Endodermal cell (in vitro differentiated cells): ENCODE measurements around the gene TTN. TPM values are rescaled to one million over a fixed set of nuclear protein-coding genes. Genes with fewer than 3 reads are reported as not detected.

Experiments used
- DNase-seq: peaks from one replicate; pipeline ENCODE4 v3.0.0-alpha.2; 2017
- H3K27ac ChIP-seq: 2 replicates; pipeline ENCODE4 v1.5.1; 2013; ENCODE audit warnings: mild to moderate bottlenecking, low read depth, low read length, moderate library complexity
- H3K27me3 ChIP-seq: 2 replicates; pipeline ENCODE4 v1.6.1; 2013; ENCODE audit warnings: mild to moderate bottlenecking, low read length, moderate library complexity; ENCODE audit not compliant: insufficient read depth, control insufficient read depth, poor library complexity, severe bottlenecking
- H3K36me3 ChIP-seq: 2 replicates; pipeline ENCODE4 v1.7.0; 2013; ENCODE audit warnings: mild to moderate bottlenecking, low read length, moderate library complexity; ENCODE audit not compliant: control insufficient read depth, insufficient read depth
- H3K4me1 ChIP-seq: one replicate; pipeline ENCODE4 v1.7.0; 2013; ENCODE audit warnings: low read length; ENCODE audit not compliant: control insufficient read depth, insufficient read depth
- H3K4me3 ChIP-seq: 2 replicates; pipeline ENCODE4 v1.5.1; 2013; ENCODE audit warnings: mild to moderate bottlenecking, low read length, moderate library complexity
- H3K9ac ChIP-seq: 2 replicates; pipeline ENCODE4 v1.6.1; 2013; ENCODE audit warnings: mild to moderate bottlenecking, low read length, moderate library complexity; ENCODE audit not compliant: poor library complexity, severe bottlenecking; ENCODE audit errors: extremely low read depth
- H3K9me3 ChIP-seq: 2 replicates; pipeline ENCODE4 v1.6.1; 2013; ENCODE audit warnings: mild to moderate bottlenecking, low read length, moderate library complexity; ENCODE audit not compliant: control insufficient read depth
- H3K27ac Mint-ChIP-seq: 2 replicates; pipeline ENCODE4 v1.8.0; 2020; ENCODE audit warnings: mixed read lengths
- H3K27me3 Mint-ChIP-seq: 2 replicates; pipeline ENCODE4 v1.8.0; 2021; ENCODE audit warnings: mild to moderate bottlenecking, mixed read lengths; ENCODE audit not compliant: insufficient read depth
- H3K36me3 Mint-ChIP-seq: 2 replicates; pipeline ENCODE4 v1.8.0; 2020; ENCODE audit warnings: low read depth, mixed read lengths
- H3K4me1 Mint-ChIP-seq: 2 replicates; pipeline ENCODE4 v1.8.0; 2020; ENCODE audit warnings: mixed read lengths
- H3K4me3 Mint-ChIP-seq: 2 replicates; pipeline ENCODE4 v1.8.0; 2020; ENCODE audit warnings: mild to moderate bottlenecking, moderate library complexity, mixed read lengths
- H3K9me3 Mint-ChIP-seq: 2 replicates; pipeline ENCODE4 v1.8.0; 2020; ENCODE audit warnings: mild to moderate bottlenecking, mixed read lengths
- CTCF ChIP-seq: fragments of 200-600 bp; sonication (generic); conservative IDR thresholded peaks from 2 replicates; pipeline ENCODE4 v1.5.0; 2021; ENCODE audit warnings: antibody characterized with exemption, mild to moderate bottlenecking
- WGBS, 2 experiments: methylation state at CpG; one replicate each; pipeline versions ENCODE4 v1.1.5 to v1.1.7; 2013; ENCODE audit warnings: missing lambda C conversion rate in 2 of 2, mixed read lengths in 1 of 2; ENCODE audit not compliant: insufficient coverage in 1 of 2, insufficient read length in 1 of 2; 5-methylcytosine and 5-hydroxymethylcytosine counted together
- total RNA-seq, 2 donors: library from RNA; stranded (reverse); fragmentation: NEBNext Ultra II Directional in 1 of 2; extraction: Animal tissue kit (Norgen Biotek cat#: 25700) in 1 of 2; gene quantifications; 2 replicates in 1 of 2; 3 replicates in 1 of 2; pipeline ENCODE4 v1.2.1, GENCODE V29; 2021

The TTN gene
- total RNA-seq, 2 donors from 2014 or later: 101 to 118 TPM

GRCh38 chr2:178715366-178715765 lies 91.9 kb downstream of the TTN start:
- no peak for TF ChIP-seq CTCF
- H3K9me3 ChIP-seq: no peaks in the 10 kb centered on the region
- Mint-ChIP-seq H3K4me1 (no peaks in the 10 kb centered on the region), H3K27me3 (no peaks in the 10 kb centered on the region), H3K27ac (no peak overlapping the region), H3K36me3 (peaks cover 88% of the 10 kb centered on the region), H3K4me3 (no peak overlapping the region), H3K9me3 (no peaks in the 10 kb centered on the region)
- H3K36me3 ChIP-seq: peaks cover 98% of the 10 kb centered on the region
- WGBS, 2 experiments: 93 to 98% methylated on average over 6 of the region's 6 CpGs
- DNase-seq: no peak
- no peak overlapping the region for H3K4me3 ChIP-seq
- no peaks in the 10 kb centered on the region for H3K27me3 ChIP-seq
- no peaks in the 10 kb centered on the region for H3K4me1 ChIP-seq
- no peak overlapping the region for H3K9ac ChIP-seq
- no peak overlapping the region for H3K27ac ChIP-seq

GRCh38 chr2:178707476-178707875 lies 99.7 kb downstream of the TTN start:
- Histone ChIP-seq H3K27ac (no peak overlapping the region), H3K9me3 (no peaks in the 10 kb centered on the region), H3K27me3 (no peaks in the 10 kb centered on the region), H3K4me1 (no peaks in the 10 kb centered on the region), H3K36me3 (peaks cover 92% of the 10 kb centered on the region), H3K9ac (no peak overlapping the region), H3K4me3 (no peak overlapping the region)
- H3K27me3 Mint-ChIP-seq: no peaks in the 10 kb centered on the region
- H3K4me3 Mint-ChIP-seq: no peak overlapping the region
- 95 to 100% methylated on average over 1 to 2 of the region's 2 CpGs for WGBS, 2 experiments
- peaks cover 58% of the 10 kb centered on the region for H3K36me3 Mint-ChIP-seq
- no peaks in the 10 kb centered on the region for H3K4me1 Mint-ChIP-seq
- no peak for DNase-seq
- no peak overlapping the region for H3K27ac Mint-ChIP-seq
- no peaks in the 10 kb centered on the region for H3K9me3 Mint-ChIP-seq
- no peak for TF ChIP-seq CTCF

- H3K4me1 ChIP-seq: no peaks in the 10 kb centered on the region
- Mint-ChIP-seq H3K4me1 (no peaks in the 10 kb centered on the region), H3K4me3 (no peak overlapping the region), H3K9me3 (peaks cover 2% of the 10 kb centered on the region), H3K27ac (no peak overlapping the region), H3K27me3 (no peaks in the 10 kb centered on the region), H3K36me3 (peaks cover 61% of the 10 kb centered on the region)
- H3K27ac ChIP-seq: no peak overlapping the region
- 96 to 100% methylated on average over 3 to 5 of the region's 5 CpGs for WGBS, 2 experiments
- no peak overlapping the region for H3K9ac ChIP-seq
- no peak overlapping the region for H3K4me3 ChIP-seq
- H3K36me3 ChIP-seq: peaks cover 98% of the 10 kb centered on the region
- no peak for TF ChIP-seq CTCF
- H3K9me3 ChIP-seq: no peaks in the 10 kb centered on the region
- H3K27me3 ChIP-seq: no peaks in the 10 kb centered on the region
- DNase-seq: no peak
Measured at GRCh38 chr2:178704876-178705275, 102.3 kb downstream of the TTN start.
